NCI-H1930 (cell line): ENCODE measurements around the gene NFE2L1.
"Not testable (repeated sequence)": the region's sequence is repeated elsewhere in the genome, so short reads cannot be mapped to it uniquely, and the experiment has no call there.

Source experiments
- DNase-seq, 2 experiments: peaks; one replicate each; lab custom pipeline; 2025; lab: John Stamatoyannopoulos, UW

Gene NFE2L1

GRCh38 chr17:48048384-48049126, 396 bp downstream of the NFE2L1 start:
- peak; percentile 22 to 49 for DNase-seq

GRCh38 chr17:48051283-48051682, 3.1 kb downstream of the NFE2L1 start:
- DNase-seq = no peak

- DNase-seq = no peak
Measured at GRCh38 chr17:48051706-48052486, 3.7 kb downstream of the NFE2L1 start.

- no peak for DNase-seq
Measured at GRCh38 chr17:48052956-48053757, 5.0 kb downstream of the NFE2L1 start.

GRCh38 chr17:48053758-48054237, 5.6 kb downstream of the NFE2L1 start:
- DNase-seq = no peak

- DNase-seq = peak; percentile 40 to 58
Measured at GRCh38 chr17:48054238-48055185, 6.4 kb downstream of the NFE2L1 start.

- peak in 1 of 2 experiments; percentile 69 for DNase-seq
Measured at GRCh38 chr17:48055531-48056245, 7.5 kb downstream of the NFE2L1 start.

- DNase-seq = no peak
Measured at GRCh38 chr17:48056246-48056745, 8.1 kb downstream of the NFE2L1 start.

GRCh38 chr17:48056879-48057278, 8.7 kb downstream of the NFE2L1 start:
- DNase-seq = no peak

- no peak for DNase-seq
Measured at GRCh38 chr17:48057626-48058025, 9.5 kb downstream of the NFE2L1 start.

GRCh38 chr17:48058393-48059124, 10.4 kb downstream of the NFE2L1 start:
- no peak for DNase-seq

GRCh38 chr17:48059125-48059668, 11.0 kb downstream of the NFE2L1 start:
- no peak for DNase-seq

- DNase-seq = no peak
Measured at GRCh38 chr17:48060249-48060648, 12.1 kb downstream of the NFE2L1 start.

- no peak for DNase-seq
Measured at GRCh38 chr17:48062273-48062672, 14.1 kb downstream of the NFE2L1 start.

GRCh38 chr17:48064638-48065037, 16.5 kb downstream of the NFE2L1 start:
- DNase-seq = no peak

- DNase-seq = no peak
Measured at GRCh38 chr17:48066192-48066591, 18.0 kb downstream of the NFE2L1 start.

- DNase-seq = no peak
Measured at GRCh38 chr17:48066656-48067055, 18.5 kb downstream of the NFE2L1 start.

GRCh38 chr17:48067245-48067644, 19.1 kb downstream of the NFE2L1 start:
- DNase-seq = no peak

- DNase-seq = not testable (repeated sequence)
Measured at GRCh38 chr17:48067808-48068207, 19.6 kb downstream of the NFE2L1 start.
